Fibroblast of the conjunctiva (primary cell): ENCODE results near the gene ZNF385B.
"Not testable (repeated sequence)": the region's sequence is repeated elsewhere in the genome, so short reads cannot be mapped to it uniquely, and the experiment has no call there.

Source experiments
- DNase-seq: peaks from one replicate; pipeline ENCODE4 v3.0.0-alpha.2; 2010; ENCODE audit warnings: low read depth

The ZNF385B gene

GRCh38 chr2:179483131-179483530 is 378.3 kb downstream of the ZNF385B start:
- no peak for DNase-seq

GRCh38 chr2:179479947-179480346 is 381.5 kb downstream of the ZNF385B start:
- DNase-seq = no peak

- DNase-seq = no peak
These were observed 382.6 kb downstream of the ZNF385B start for GRCh38 chr2:179478771-179479170.

GRCh38 chr2:179470992-179471391 is 390.4 kb downstream of the ZNF385B start:
- DNase-seq = no peak

GRCh38 chr2:179470089-179470488 is 391.3 kb downstream of the ZNF385B start:
- DNase-seq = no peak

- DNase-seq = no peak
These were observed 393.5 kb downstream of the ZNF385B start for GRCh38 chr2:179467960-179468359.

GRCh38 chr2:179467111-179467510 is 394.3 kb downstream of the ZNF385B start:
- DNase-seq = no peak

GRCh38 chr2:179461420-179461819 is 400.0 kb downstream of the ZNF385B start:
- no peak for DNase-seq

GRCh38 chr2:179460181-179460929 is 401.1 kb downstream of the ZNF385B start:
- peak; percentile 71 for DNase-seq

GRCh38 chr2:179458113-179458512 is 403.3 kb downstream of the ZNF385B start:
- DNase-seq = not testable (repeated sequence)

GRCh38 chr2:179455824-179456223 is 405.6 kb downstream of the ZNF385B start:
- DNase-seq = no peak

- no peak for DNase-seq
These were observed 406.3 kb downstream of the ZNF385B start for GRCh38 chr2:179455172-179455524.

- DNase-seq = peak; percentile 67
These were observed 406.8 kb downstream of the ZNF385B start for GRCh38 chr2:179454443-179455171.

GRCh38 chr2:179449010-179449409 is 412.4 kb downstream of the ZNF385B start:
- DNase-seq = no peak

- DNase-seq = no peak
These were observed 413.5 kb downstream of the ZNF385B start for GRCh38 chr2:179447839-179448447.

- DNase-seq = no peak
These were observed 414.0 kb downstream of the ZNF385B start for GRCh38 chr2:179447421-179447820.

GRCh38 chr2:179446476-179447141 is 414.8 kb downstream of the ZNF385B start:
- no peak for DNase-seq

GRCh38 chr2:179444056-179444455 is 417.4 kb downstream of the ZNF385B start:
- DNase-seq = no peak

- DNase-seq = no peak
These were observed 418.2 kb downstream of the ZNF385B start for GRCh38 chr2:179443180-179443579.

GRCh38 chr2:179442206-179442605 is 419.2 kb downstream of the ZNF385B start:
- DNase-seq = no peak

- DNase-seq = no peak
These were observed 419.9 kb downstream of the ZNF385B start for GRCh38 chr2:179441551-179441950.

- DNase-seq = peak; percentile 39
These were observed 420.7 kb downstream of the ZNF385B start for GRCh38 chr2:179440642-179441251.
